Measurements from ENCODE around the gene TNFRSF4.
"Not testable (repeated sequence)": the region's sequence is repeated elsewhere in the genome, so short reads cannot be mapped to it uniquely, and the experiment has no call there.

Gene TNFRSF4

GRCh38 chr1:1197551-1198422, 16.2 kb downstream of the TNFRSF4 start:
- no peak overlapping the region for H3K27ac ChIP-seq
- no peak for TF ChIP-seq ZFX (IDR thresholded peaks at IDR 0.05; ENCODE audit: borderline replicate concordance)
- no peak for TF ChIP-seq CTCF (IDR thresholded peaks at IDR 0.05)

GRCh38 chr1:1197188-1197500, 16.8 kb downstream of the TNFRSF4 start:
- TF ChIP-seq CTCF (IDR thresholded peaks at IDR 0.05) (no peak), ZFX (IDR thresholded peaks at IDR 0.05; ENCODE audit: borderline replicate concordance) (no peak)
- no peak overlapping the region for H3K27ac ChIP-seq

- no peak overlapping the region for H3K27ac ChIP-seq
- TF ChIP-seq CTCF (IDR thresholded peaks at IDR 0.05) (no peak), ZFX (IDR thresholded peaks at IDR 0.05; ENCODE audit: borderline replicate concordance) (no peak)
These were observed 17.3 kb downstream of the TNFRSF4 start for GRCh38 chr1:1196431-1197187.

- H3K27ac ChIP-seq, result not testable (repeated sequence)
These were observed 18.2 kb downstream of the TNFRSF4 start for GRCh38 chr1:1195726-1196125.

GRCh38 chr1:1194723-1195122, 19.2 kb downstream of the TNFRSF4 start:
- TF ChIP-seq ZFX (IDR thresholded peaks at IDR 0.05; ENCODE audit: borderline replicate concordance), result no peak
- no peak for TF ChIP-seq CTCF (IDR thresholded peaks at IDR 0.05)
- no peak overlapping the region for H3K27ac ChIP-seq

- H3K27ac ChIP-seq, result no peak overlapping the region
- TF ChIP-seq ZFX (IDR thresholded peaks at IDR 0.05; ENCODE audit: borderline replicate concordance) (no peak), CTCF (IDR thresholded peaks at IDR 0.05) (no peak)
These were observed 22.2 kb downstream of the TNFRSF4 start for GRCh38 chr1:1191734-1192133.

- H3K27ac ChIP-seq, result no peak overlapping the region
- TF ChIP-seq ZFX (IDR thresholded peaks at IDR 0.05; ENCODE audit: borderline replicate concordance) (no peak), CTCF (IDR thresholded peaks at IDR 0.05) (no peak)
These were observed 24.8 kb downstream of the TNFRSF4 start for GRCh38 chr1:1189111-1189510.

All from 22Rv1 (cell line).